Lower leg skin (tissue), 3 donors: ENCODE measurements around the gene UNC13C.

Source experiments
- POLR2A ChIP-seq, 2 donors: fragments of 450-650 bp; IDR thresholded peaks; one replicate each; pipeline ENCODE4 v1.6.1; 2016 to 2017; ENCODE audit warnings: antibody characterized with exemption in 2 of 2, mild to moderate bottlenecking in 1 of 2, moderate library complexity in 1 of 2
- TF ChIP-seq, protein P1 (sequence below), 3 donors: fragments of 450-650 bp; IDR thresholded peaks; one replicate each; pipeline ENCODE4 v1.5.1; 2016; ENCODE audit warnings: antibody characterized with exemption in 3 of 3, mild to moderate bottlenecking in 3 of 3, moderate library complexity in 2 of 3

DNA sequence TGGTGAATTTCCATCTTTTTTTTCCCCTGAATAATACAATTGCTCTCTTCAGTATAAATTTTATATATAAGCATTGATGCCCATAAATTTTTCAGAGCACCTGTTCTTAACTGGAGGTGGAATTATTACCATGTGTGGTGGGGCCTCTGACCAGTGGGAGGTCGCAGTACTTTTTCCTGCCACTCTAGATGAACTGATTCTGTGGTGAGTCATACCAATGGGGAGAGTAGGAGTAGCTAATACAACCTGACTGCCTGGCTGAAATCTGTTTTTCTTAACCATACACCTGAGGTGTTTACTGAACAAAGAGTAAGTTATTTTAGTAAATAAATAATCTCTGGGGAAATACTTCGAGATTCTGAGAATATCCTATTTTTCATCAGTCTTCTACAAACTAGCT is 67.2 kb downstream of the UNC13C start:
- TF ChIP-seq, protein P1, sequence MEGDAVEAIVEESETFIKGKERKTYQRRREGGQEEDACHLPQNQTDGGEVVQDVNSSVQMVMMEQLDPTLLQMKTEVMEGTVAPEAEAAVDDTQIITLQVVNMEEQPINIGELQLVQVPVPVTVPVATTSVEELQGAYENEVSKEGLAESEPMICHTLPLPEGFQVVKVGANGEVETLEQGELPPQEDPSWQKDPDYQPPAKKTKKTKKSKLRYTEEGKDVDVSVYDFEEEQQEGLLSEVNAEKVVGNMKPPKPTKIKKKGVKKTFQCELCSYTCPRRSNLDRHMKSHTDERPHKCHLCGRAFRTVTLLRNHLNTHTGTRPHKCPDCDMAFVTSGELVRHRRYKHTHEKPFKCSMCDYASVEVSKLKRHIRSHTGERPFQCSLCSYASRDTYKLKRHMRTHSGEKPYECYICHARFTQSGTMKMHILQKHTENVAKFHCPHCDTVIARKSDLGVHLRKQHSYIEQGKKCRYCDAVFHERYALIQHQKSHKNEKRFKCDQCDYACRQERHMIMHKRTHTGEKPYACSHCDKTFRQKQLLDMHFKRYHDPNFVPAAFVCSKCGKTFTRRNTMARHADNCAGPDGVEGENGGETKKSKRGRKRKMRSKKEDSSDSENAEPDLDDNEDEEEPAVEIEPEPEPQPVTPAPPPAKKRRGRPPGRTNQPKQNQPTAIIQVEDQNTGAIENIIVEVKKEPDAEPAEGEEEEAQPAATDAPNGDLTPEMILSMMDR (IDR thresholded peaks at IDR 0.05), result no peak
- no peak for TF ChIP-seq POLR2A (IDR thresholded peaks at IDR 0.05)
